ENCODE data around the gene TCF7. TPM values are rescaled to one million over a fixed set of nuclear protein-coding genes. Genes with fewer than 3 reads are reported as not detected.

TCF7 gene
- polyA plus RNA-seq, 2 of the 4 experiments (the other 2 are of a cell fraction), result 2.8 to 10.1 TPM

- TF ChIP-seq HEYL (CRISPR knock-in tag; IDR thresholded peaks at IDR 0.05) (no peak), FOSL2 (IDR thresholded peaks at IDR 0.05) (no peak), FOSL2 (CRISPR knock-in tag; IDR thresholded peaks at IDR 0.05) (peak; percentile 20; the same call in 1 of the 2 replicates)
- TF ChIP-seq, protein P1, sequence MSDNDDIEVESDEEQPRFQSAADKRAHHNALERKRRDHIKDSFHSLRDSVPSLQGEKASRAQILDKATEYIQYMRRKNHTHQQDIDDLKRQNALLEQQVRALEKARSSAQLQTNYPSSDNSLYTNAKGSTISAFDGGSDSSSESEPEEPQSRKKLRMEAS (IDR thresholded peaks at IDR 0.05), result peak; percentile 84
Measured at GRCh38 chr5:134176511-134177368, 62.3 kb downstream of the TCF7 start, which contains the start of gene SKP1 (continued).

DNA sequence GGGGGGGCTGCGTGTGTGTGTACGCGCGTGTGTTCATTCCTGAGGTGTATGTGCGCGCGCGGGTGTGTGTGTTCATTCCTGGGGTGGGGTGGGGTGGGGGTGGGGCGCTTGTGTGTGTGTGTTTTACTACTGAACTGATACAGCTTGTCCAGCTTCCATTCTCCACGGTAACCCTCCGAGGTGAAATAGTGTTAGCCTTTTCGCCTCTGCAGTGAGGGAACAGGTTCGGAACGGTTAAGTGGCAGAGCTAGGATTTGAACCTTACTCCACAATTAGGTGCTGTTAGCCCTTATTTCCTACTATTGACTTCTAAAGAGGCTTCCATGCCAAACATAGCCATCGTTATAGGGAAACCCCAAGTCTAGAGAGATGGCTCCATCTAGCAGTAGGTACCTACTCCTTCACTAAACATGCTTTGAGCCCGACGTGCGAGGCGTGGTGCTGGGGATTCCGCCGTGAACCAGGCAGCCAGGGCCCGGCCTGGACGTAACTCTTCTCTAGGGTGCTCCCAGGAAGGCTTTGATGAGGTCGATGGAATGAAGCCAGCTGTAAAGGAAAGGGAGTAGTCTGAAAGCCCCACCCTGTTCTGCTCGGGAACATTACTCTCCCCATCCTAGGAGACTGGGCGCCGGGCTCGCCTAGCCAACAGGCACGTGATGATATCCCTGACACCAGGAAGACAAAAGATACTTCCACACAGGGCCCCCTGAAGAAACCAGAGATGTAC lies 63.1 kb downstream of the TCF7 start:
- ChIA-PET POLR2A (interaction anchor here (0.6 to 2.8 kb wide), 32 partner anchors 9 to 727 kb away, joined by 3 to 46 read pairs (median 5); partner anchors contain the start of genes C5orf24, PCBD2, PPP2CA and VDAC1), CTCF (interaction anchor here (0.7 to 3.7 kb wide), 6 partner anchors 13 to 531 kb away, joined by 3 to 22 read pairs (median 4); no protein-coding TSS in a partner anchor)
- FAIRE-seq (no peak), DNase-seq (ENCODE audit: low read depth in 1 of 2, low spot score in 1 of 2) (peak; percentile 39 to 48), ATAC-seq (peak; percentile 36 to 41)
- Histone ChIP-seq H3K27ac (peak overlapping the region; percentile 94 to 98), H3K9me3 (no peaks in the 10 kb centered on the region), H3K4me1 (peaks cover 19% of the 10 kb centered on the region; the same call in 2 of the 3 replicates), H3K4me3 (peak overlapping the region; percentile 89), H3K4me2 (peak overlapping the region; percentile 94)
- no peak for TF ChIP-seq EHMT2 (IDR thresholded peaks at IDR 0.05; ENCODE audit: low read depth)
- 0 out of 2 replicates have a peak, but pooled peaks have one; percentile 49 for TF ChIP-seq HEYL (CRISPR knock-in tag; IDR thresholded peaks at IDR 0.05)
- TF ChIP-seq POLR2A (IDR thresholded peaks at IDR 0.05; ENCODE audit: low read length), result peak; percentile 22; the same call in 1 of the 2 replicates
- WGBS (ENCODE audit: missing lambda C conversion rate), result 30% methylated on average over 28 of the region's 29 CpGs

DNA sequence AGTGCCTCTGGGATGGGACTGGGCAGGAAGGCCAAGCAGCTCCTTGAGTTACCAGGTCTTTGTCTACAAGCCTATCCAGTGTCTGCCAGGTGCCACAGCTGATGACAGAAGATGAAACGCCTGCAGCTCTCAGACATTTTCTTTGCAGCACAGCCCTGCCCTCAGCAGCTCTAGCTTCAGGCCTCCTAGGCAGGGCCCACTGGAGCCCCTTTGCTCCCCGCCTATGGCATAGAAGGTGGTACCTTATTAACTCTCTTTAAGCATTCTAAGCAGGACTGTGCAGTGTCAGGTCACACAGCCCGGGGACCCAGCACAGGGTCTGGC lies 63.6 kb downstream of the TCF7 start:
- no peak; a peak in 1 of 6 replicates for ATAC-seq
- 75% methylated on average over 3 of the region's 3 CpGs for WGBS (ENCODE audit: missing lambda C conversion rate)
- Histone ChIP-seq H3K4me3 (no peak overlapping the region; the same call in 2 of the 3 replicates), H3K4me2 (peak overlapping the region; percentile 94), H3K4me1 (peaks cover 19% of the 10 kb centered on the region; the same call in 2 of the 3 replicates), H3K9me3 (no peaks in the 10 kb centered on the region), H3K27ac (peak overlapping the region; percentile 94 to 98; a peak in 5 of 6 replicates)
- no peak for FAIRE-seq
- ChIA-PET CTCF (interaction anchor here (1.3 to 3.7 kb wide), 3 partner anchors 111 to 138 kb away, joined by 4 to 22 read pairs (median 14); no protein-coding TSS in a partner anchor), POLR2A (interaction anchor here (1.3 to 2.8 kb wide), 6 partner anchors 10 to 349 kb away, joined by 5 to 46 read pairs (median 11); partner anchors contain the start of genes PPP2CA and VDAC1)
- DNase-seq (ENCODE audit: low read depth in 1 of 2, low spot score in 1 of 2), result no peak
- TF ChIP-seq CEBPB (IDR thresholded peaks at IDR 0.05), result no peak
- TF ChIP-seq, protein P2, sequence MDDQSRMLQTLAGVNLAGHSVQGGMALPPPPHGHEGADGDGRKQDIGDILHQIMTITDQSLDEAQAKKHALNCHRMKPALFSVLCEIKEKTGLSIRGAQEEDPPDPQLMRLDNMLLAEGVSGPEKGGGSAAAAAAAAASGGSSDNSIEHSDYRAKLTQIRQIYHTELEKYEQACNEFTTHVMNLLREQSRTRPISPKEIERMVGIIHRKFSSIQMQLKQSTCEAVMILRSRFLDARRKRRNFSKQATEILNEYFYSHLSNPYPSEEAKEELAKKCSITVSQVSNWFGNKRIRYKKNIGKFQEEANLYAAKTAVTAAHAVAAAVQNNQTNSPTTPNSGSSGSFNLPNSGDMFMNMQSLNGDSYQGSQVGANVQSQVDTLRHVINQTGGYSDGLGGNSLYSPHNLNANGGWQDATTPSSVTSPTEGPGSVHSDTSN (IDR thresholded peaks at IDR 0.05), result no peak
- TF ChIP-seq RNF2 (IDR thresholded peaks at IDR 0.05; ENCODE audit: borderline replicate concordance, low read depth), result no peak
- TF ChIP-seq NPAS2 (CRISPR knock-in tag; IDR thresholded peaks at IDR 0.05; ENCODE audit: borderline replicate concordance), result no peak
- TF ChIP-seq HOXA7 (CRISPR knock-in tag; IDR thresholded peaks at IDR 0.05), result no peak
- TF ChIP-seq, protein P3, sequence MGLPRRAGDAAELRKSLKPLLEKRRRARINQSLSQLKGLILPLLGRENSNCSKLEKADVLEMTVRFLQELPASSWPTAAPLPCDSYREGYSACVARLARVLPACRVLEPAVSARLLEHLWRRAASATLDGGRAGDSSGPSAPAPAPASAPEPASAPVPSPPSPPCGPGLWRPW (IDR thresholded peaks at IDR 0.05), result no peak
- TF ChIP-seq REST (IDR thresholded peaks at IDR 0.05), result no peak
- no peak for TF ChIP-seq TFCP2L1 (CRISPR knock-in tag; IDR thresholded peaks at IDR 0.05)
- no peak for TF ChIP-seq JUN (IDR thresholded peaks at IDR 0.05)
- TF ChIP-seq MAFK (IDR thresholded peaks at IDR 0.05; ENCODE audit: partially characterized antibody), result no peak
- no peak for TF ChIP-seq ZNF302 (CRISPR knock-in tag; IDR thresholded peaks at IDR 0.05)
- no peak for TF ChIP-seq E2F6 (IDR thresholded peaks at IDR 0.05; ENCODE audit: borderline replicate concordance, low read depth)
- TF ChIP-seq FOXS1 (CRISPR knock-in tag; IDR thresholded peaks at IDR 0.05), result no peak
- no peak for TF ChIP-seq EHF (CRISPR knock-in tag; IDR thresholded peaks at IDR 0.05)
